DLD1 (cell line): ENCODE results near the gene TMEM50A.
"Not testable (repeated sequence)": the region's sequence is repeated elsewhere in the genome, so short reads cannot be mapped to it uniquely, and the experiment has no call there.

Experiments
- in situ Hi-C: cut with HindIII; loops from 2 replicates; pipeline ENCODE4 v1.10.0; 2017; ENCODE audit warnings: low sequenced_read_pairs

TMEM50A gene

GRCh38 chr1:25383090-25383489 lies 45.0 kb downstream of the TMEM50A start:
- in situ Hi-C loops = not testable (repeated sequence)

DNA sequence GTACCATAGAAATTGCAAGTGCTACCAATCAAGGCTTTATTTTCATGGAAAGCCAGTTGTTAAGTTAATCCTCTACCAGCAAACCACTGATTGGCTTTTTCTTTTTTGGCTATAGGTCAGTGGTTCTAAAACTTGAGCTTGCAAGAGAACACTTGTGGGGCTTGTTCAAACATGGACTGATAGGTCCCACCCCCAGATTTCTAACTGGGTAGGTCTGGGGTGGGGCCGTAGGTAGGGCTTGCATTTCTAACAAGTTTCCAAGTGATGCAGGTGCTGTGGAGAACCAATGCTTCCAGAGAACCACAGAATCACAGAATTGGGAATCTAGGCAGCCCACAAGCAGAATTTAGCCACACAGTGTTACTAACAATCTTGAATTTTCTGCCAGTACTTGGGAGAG lies 45.7 kb downstream of the TMEM50A start:
- in situ Hi-C loops = not testable (repeated sequence)

DNA sequence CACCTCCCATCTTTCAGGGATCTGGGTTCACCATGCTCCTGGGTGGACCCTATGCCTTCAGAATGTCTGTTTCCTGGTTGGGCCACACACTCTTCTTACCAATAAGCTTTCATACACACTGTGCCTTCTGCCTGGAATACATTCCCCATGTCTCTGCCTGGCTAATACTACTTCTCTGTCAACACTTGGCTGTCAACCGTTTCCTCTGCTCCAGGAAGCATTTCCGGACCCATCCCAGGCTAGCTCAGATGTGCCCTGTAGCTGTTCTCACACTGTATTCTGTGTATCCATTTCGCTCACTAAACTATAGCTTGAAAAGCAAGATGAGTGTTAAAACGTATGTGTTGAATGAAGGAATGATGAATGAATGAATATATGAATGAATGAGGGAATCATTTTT lies 49.0 kb downstream of the TMEM50A start:
- in situ Hi-C loops = not testable (repeated sequence)

GRCh38 chr1:25388691-25389090 lies 50.6 kb downstream of the TMEM50A start:
- in situ Hi-C loops = not testable (repeated sequence)

- in situ Hi-C loops = not testable (repeated sequence)
These were observed 51.6 kb downstream of the TMEM50A start for GRCh38 chr1:25389721-25390120.

- in situ Hi-C loops = no loop called here
These were observed 54.7 kb downstream of the TMEM50A start for GRCh38 chr1:25392841-25393240.

GRCh38 chr1:25397549-25397948 lies 59.4 kb downstream of the TMEM50A start:
- in situ Hi-C loops = not testable (repeated sequence)

DNA sequence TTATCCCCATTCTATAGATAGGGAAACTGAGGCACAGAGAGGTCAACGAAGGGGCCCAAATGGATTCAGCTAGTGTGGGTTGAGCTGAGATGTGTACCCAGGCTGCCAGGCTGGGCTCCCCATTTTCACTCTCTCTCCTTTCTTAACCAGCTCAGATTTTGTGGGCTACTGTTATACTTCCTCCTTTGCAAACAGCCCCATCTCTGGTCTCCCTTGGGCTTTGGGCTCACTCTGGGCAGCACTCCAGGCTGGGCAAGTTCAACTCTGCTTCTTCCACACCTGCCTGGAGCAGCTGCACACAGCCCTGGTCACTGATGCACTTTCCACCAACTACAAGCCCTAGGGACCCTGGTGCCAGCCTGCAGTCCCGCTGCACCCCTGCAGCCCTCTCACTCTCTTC lies 59.9 kb downstream of the TMEM50A start:
- in situ Hi-C loops = not testable (repeated sequence)

GRCh38 chr1:25402947-25403803 lies 65.0 kb downstream of the TMEM50A start:
- in situ Hi-C loops = not testable (repeated sequence)

- in situ Hi-C loops = not testable (repeated sequence)
These were observed 67.7 kb downstream of the TMEM50A start for GRCh38 chr1:25405731-25406305.

DNA sequence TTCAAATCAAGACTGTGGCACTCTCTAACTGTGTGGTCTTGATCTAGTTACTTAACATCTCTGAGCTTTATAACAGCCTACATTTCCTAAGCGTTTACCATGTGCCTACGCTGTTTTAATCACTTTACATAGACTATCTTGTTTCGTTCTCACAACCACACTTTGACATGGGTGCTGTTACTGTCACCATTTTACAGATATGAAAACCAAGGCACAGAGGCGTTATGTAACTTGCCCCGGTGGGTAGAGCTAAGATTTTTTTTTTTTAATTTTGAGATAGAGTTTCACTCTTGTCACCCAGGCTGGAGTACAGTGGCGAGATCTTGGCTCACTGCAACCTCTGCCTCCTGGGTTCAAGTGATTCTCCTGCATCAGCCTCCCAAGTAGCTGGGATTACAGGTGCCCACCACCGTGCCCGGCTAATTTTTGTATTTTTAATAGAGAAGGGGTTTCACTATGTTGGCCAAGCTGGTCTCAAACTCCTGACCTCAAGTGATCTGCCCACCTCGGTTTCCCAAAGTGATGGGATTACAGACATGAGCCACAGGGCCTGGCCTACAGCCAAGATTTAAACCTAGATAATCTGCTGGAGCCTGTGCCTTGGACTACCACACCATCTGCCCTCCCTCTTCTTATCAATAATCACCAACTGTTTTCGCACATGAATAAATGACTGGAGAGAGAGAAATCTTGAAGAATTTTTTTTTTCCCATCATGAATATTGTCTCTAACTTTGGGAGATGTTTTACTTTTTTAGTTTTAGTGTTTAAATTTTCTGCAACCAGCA lies 71.7 kb downstream of the TMEM50A start:
- in situ Hi-C loops = not testable (repeated sequence)
